ENCODE data around the gene PPP1R15B. TPM values are rescaled to one million over a fixed set of nuclear protein-coding genes. Genes with fewer than 3 reads are reported as not detected.

Gene PPP1R15B
- total RNA-seq, 1 experiment from 2014 or later: 27.4 TPM

DNA sequence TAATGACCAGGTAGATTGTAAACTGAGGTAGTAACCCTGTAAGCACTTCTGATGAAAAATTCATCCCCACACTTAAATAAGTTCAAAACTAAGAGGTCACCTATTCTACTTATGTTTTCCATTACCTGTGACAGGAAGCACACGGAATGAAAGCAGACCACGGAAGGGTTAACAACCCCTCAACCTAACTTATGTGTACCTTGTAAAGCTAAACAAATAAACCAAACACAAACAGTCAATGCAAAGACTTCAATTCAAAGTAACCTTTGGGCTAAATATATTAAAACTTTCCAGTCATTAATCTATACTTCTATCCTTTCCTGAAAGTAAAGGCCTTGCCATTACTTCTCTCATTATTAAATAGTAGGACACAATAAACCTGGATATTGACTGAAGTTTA lies 7.0 kb downstream of the PPP1R15B start:
- DNase-seq (ENCODE audit: low read depth): no peak

DNA sequence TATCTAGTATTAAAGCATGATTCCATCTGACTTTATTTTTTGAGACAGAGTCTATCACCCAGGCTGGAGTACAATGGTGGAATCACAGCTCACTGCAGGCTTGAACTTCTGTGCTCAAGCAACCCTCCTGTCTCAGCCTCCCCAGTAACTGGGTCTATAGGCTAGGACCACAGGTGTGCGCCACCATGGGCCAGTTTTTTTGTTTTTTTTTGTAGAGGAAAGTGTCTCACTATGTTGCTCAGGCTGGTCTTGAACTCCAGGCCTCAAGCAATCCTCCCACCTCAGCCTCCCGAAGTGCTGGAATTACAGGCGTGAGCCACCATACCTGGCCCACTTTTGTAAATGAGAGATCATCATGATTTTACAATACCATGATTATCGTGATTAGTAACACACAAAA lies 9.2 kb downstream of the PPP1R15B start:
- no peak for DNase-seq (ENCODE audit: low read depth)

DNA sequence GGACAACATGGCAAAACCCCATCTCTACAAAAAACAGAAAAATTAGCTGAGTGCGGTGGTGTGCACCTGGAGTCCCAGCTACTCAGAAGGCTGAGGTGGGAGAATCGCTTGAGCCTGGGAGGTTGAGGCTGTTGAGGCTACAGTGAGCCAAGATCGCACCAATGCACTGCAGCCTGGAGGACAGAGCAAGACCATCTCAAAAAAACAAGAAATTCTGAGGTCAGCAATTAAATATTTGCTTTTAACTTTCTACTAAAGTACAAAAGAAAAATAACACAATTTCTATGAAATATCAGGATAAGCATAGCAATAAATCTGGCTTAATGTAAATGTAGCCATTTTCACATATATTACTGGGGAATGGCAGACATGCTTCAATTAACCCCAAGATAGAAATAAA lies 9.9 kb downstream of the PPP1R15B start:
- DNase-seq (ENCODE audit: low read depth): no peak

DNA sequence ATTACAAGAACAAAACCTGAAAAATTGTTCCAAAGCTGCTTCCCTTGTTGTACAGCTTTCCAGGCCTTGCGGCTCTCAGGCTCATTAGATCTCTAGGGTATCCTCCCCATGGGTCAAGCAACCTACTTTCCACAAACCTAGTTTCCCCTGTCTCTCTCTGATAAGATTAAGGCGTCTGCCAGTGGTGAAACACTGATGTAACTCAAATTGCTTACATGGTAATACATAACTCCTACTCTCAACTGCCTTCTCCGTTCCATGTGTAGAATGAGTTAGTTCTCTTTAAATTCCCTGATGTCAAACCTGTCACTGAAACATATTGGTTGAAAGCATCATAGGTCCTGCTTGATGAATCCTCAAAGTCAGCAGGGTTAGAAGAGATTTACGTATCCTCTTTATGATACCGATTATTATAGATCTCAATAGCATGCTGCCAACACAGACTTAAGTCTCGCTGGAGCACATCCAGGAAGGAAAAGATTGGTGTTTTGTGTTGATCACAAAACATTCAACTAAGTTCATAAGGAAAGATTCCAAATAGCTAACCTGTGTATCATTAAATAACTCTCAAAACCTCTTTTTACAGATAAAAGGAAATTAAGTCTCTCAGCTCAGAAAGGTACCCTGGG lies 10.6 kb downstream of the PPP1R15B start:
- DNase-seq (ENCODE audit: low read depth): no peak

DNA sequence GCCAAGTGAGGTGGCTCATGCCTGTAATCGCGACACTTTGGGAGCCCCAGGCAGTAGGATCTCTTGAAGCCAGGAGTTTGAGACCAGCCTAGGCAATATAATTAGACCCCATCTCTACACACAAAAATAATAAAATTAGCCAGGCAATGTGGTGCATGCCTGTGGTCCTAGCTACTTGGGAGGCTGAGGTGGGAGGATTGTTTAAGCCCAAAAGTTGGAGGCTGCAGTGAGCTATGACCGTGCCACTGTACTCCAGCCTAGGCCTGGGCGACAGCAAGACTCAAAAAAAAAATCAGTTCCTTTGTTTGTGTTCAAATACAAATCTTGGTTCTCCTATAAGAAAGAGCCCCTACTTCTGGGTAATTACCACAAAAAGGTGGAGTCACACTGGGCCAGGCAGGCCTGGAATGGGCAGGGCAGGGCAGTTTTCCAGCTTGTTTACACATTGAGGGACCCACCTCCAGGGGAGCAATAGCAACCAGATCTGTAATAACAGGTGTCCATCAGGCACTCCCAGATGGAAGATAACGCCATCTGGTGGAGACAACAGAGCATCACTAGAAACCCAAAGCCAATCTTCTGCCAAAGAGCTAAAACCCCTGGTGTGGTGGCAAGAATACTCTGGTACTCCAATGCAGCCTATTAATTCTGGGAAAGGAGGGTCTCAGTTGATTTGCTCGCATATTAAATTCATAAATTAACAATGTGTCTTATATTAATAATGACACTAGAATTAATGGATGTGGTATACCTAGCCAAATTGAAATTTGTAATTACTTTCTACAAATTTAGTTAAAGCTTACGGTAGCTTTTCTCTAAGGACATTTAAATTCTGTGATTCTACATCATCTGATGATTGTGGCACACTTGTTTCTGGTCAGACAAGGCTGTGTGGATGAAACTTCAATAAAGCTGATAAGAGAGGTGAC lies 13.2 kb downstream of the PPP1R15B start:
- peak; percentile 76 for DNase-seq (ENCODE audit: low read depth)

DNA sequence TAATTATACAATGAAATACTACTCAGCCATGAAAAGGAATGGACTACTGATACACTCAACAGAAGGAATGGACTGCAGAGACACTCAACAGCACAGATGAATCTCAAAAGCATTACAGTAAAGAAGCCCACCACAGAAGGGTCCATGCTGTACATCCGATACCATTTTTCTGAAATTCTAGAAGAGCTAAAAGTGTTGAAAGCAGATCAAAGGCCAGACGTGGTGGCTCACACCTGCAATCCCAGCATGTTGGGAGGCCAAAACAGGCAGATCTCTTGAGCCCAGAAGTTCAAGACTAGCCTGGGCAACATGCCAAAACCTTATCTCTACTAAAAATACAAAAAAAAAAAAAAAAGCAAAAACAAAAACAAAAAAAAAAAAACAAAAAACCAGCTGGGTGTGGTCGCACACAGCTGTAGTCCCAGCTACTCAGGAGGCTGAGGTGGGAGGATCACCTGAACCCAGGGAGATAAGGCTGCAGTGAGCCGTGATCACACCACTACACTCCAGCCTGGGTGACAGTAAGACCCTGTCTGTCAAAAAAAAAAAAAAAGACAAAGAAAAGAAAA lies 15.5 kb downstream of the PPP1R15B start:
- no peak for DNase-seq (ENCODE audit: low read depth)

DNA sequence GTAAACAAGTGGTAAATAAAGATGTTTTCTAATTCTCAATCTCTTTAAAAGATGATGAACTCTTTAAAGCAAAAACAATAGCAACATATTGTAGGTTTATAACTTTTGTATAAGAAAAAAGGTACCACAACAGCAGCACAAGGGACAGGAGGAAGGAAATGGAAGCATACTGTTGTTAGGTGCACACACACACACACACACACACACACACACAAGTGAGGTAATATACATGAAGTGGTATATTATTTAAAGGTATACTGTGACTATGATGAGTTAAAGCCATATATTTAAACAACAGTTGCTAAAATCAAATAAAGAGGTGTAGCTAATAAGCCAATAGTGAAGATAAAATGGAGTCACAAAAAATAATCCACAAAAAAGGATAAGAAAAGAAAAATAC lies 20.0 kb downstream of the PPP1R15B start:
- DNase-seq (ENCODE audit: low read depth): no peak

DNA sequence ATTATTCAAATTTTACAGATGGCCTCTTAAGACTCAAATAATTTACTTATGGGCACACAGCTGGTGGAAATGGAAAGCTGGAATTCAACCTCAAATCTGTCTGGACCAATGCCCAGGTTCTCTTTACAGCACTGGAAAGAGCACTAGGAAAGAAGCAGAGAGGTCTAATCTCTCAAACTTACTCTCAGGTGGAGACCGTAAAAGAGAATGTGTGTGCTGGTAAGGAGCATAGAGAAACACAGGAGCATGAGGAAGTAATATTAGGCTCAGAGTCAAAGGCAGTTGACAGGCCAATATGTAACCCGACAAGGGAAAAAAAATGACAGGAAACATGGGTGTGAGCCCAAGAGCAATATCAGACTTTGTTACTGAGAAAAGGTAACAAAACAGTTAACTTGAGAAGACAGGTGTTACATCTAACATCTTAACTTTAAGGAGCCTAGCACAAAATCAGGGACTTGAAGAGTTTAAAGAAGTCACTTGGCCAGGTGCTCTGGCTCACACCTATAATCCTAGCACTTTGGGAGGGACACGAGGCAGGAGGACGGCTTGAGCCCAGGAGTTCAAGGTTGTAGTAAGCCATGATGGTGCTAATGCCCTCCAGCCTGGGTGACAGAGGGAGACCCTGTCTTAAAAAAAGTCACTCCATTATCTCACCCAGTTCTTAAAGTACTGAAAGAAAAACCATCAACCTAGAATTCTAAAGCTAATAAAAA lies 20.7 kb downstream of the PPP1R15B start:
- DNase-seq (ENCODE audit: low read depth): no peak

DNA sequence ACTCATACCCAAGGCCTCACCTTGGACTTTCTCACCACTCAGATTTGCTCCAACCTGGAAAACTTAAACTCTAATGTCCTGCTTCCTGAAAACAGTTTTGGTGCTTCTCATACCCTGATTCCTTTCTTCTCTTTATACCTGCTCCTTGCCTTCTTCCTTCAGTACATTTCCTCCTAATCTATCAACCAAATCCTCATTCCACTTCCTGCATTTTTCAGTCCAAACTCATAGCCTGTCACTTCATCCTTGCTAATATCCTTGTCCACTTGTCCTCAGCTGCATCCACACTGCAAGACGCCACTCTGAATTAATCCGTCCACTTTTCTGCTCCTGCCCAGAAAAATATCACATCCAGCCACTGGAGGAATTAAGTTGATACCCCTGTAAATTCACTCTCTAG lies 25.9 kb downstream of the PPP1R15B start:
- no peak for DNase-seq (ENCODE audit: low read depth)

DNA sequence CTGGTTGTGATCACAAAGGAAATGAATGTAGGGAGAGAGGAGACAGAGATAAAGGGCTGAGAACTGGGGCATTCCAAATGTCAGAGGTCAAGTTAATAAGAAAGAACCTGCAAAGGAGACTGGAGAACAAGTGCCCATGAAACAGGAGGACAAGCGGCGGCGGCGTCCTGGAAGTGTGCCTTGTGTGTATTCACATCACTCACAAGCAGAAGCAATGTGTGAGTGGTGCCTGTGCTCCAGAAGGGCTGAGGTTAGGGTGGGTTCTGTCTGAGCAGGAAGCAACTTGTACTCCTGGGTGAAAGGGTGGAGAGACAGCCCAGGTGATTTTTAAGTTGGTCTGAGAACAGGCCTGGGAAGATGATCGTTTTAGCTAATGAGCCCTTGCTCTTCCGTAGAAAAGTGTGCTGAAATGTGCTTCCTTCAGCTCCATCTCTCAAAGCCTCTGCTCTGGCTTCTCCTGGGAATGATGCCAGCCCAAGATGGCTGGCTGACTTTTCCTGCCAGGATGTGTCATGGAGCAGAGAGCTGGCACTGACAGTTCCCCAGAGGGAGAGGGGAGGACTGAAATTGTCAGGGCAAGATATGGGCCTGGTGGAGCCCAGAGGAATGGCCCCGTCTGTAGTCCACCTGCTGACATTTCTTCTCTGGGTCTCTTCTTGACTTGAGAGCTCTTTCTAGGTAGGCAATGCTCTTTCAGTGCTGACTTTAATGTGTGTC lies 26.8 kb downstream of the PPP1R15B start:
- DNase-seq (ENCODE audit: low read depth): peak; percentile 61

DNA sequence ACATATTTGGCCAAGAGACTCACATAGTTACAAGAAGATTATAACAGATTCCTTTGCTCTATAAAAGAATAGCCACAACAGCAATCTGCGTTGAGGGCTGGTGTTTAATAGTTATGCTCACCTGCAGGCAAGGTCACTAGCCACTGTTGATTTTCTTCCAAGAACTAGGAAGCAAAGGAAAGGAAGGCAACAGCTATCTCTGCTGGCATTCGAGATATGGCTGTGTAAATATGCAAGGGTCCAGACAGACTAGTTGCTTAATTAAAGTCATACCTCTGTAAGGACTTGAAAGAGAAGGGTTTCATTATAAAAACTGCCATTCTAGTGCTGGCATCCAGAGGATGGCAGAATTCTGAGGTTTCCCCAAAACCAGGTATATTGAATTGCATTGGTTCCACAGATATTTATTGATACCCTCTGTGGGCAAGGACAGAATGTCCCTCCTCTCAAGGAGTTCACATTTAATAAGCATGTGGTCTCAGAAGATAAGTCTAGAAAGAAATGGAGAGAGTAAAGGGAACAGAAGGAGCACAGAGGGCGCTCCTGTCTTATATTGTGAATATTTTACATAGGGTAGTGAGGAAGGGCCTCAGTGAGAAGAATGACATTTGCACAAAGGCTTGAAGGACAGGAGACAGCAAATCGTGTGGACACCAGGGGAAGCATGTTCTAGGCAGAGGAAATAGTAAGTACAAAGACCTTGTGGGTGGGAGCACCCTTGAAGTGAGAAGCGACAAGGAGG lies 28.3 kb downstream of the PPP1R15B start:
- no peak for DNase-seq (ENCODE audit: low read depth)

DNA sequence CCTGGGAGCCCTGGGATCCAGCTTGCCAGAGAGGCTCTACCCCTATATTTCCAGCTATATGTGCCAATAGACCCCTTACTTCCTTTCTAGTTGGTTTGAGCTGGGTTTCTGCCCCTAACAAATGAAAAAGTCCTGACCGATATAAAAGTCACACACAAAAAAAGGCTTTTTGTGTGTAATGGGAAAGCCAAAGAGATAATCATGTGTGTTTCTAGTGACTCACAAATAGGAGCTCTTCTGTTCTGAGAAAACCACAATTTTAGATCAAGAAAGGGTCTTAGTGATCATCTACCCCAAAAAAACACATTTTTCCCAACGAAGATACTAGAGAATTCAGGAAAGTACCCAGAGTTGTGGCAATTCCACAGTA lies 28.9 kb downstream of the PPP1R15B start:
- no peak for DNase-seq (ENCODE audit: low read depth)

DNA sequence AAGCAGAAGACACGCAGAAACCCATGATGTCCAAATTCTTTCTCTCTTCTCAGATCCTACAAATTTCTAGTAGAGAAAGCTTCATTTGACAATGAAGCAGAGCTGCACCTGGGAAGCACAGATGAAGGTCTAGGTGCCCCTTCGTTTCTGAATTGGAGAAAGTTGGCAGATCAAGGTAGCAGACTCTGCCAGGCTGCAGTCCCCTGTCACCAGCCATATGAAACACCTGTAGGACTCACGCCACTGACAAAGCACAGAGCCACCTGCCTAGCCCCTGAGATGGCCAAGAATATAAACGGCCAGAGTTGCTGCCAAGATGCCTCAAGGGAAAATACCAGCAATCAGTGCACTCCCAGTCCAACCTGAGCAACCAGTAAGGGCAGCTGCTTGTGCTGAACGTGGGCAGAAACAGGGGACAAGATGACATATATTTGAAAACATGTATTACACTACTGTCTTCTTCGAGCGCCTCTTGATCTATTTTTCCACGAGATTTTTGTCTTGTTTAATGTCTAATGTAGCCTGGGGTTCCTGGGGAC lies 31.3 kb downstream of the PPP1R15B start:
- no peak for DNase-seq (ENCODE audit: low read depth)

DNA sequence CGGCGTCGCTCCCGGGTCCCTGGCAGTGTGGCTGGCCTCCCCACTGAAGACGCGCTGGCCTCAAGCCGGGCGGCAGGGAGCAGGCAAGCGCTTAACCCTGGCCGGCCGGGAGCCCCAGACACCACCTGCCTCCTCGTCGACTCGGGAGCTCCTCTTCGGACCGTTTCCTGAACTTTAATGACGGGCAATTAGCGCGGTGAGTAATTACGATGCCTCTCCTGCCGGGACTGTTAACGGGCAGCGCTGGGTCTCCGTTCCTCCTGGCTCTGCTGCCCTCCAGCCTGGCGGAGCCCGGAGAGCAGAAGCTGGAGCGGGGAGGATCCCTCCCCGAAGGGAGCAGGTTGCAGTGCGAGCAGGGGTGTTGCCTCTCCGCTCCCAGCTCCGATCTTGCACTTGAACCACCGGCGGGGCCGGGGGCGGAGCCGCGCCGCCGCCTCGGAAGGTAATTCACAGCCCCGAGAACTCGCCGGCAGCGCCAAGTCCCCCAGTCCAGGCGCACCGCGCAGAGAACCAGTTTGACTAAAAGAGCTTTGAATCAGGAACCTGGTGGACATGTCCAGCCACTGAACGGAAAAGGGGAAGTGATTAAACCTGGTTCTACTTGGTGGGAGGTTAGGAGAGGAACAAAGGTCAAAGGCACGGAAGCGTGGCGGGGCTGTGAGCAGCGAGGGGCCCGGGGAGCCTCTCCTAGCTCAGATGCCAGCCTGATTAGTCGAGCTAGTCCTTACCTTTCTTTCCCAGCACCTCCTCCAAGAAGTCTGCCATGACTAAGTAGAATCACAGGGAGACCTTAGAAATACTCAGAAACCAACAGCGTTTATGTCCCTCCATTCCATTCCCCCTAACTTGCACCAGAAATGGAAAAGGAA lies 33.6 kb downstream of the PPP1R15B start:
- DNase-seq (ENCODE audit: low read depth): peak; percentile 28

DNA sequence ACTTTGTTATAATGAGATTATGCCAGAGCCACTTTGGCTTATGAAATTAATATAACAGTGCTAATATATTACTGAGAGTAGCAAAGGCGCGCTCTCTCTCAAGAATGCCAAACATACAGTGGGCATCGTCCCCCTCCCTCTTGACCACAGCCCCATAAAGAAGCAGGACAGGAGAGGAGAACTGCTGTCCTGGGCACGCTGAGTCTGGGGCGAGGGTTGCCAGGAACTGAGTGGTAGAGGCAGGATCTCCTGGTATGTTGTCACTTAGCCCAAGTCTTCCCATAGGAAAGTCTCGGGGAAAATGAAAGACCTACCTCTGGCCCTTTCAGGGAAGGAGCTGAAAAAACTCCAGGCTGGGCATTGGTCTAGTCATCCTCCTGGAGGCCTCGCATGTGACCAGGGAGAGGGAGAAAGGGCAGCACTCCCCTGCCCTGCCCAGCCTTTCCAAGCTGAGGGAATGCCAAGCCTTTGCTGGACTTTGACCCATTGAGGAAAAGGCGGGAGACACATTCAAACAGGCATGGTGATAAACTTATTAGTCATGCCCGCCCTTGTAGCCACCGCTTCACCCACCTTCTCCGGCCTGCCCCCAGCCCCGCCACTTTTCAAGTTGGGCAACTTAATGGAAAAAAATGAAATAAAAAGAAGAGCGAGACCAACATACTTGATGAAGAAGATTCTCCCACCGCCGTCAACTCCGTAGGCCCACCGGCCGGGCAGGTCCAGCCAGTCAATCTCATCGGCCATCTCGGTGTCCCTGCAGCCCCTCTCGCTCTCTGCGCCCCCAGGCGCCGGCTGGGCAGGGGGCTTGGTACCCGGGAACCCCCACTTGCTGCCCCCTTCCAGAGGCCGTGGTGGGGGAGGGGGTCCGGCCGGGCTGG lies 34.5 kb downstream of the PPP1R15B start:
- DNase-seq (ENCODE audit: low read depth): no peak

DNA sequence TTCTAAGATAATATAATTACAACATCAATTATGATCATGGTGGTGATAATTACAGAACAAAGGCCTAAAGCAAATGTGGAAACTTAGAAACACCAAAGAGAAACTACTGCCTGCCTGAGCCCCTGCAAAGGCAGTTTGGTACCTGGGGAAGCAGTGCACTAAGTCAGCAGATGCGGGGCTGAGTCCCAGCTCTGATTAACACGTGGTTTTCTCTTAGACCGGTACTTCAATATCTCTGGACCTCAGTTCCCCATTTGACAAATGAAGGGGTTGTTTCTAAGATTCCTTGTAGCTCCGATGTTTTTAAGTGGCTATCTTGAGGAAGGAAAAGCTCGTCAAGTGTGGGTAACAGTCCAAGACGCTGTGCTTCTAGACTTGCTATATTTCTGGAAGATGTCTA lies 35.2 kb downstream of the PPP1R15B start:
- DNase-seq (ENCODE audit: low read depth): no peak

DNA sequence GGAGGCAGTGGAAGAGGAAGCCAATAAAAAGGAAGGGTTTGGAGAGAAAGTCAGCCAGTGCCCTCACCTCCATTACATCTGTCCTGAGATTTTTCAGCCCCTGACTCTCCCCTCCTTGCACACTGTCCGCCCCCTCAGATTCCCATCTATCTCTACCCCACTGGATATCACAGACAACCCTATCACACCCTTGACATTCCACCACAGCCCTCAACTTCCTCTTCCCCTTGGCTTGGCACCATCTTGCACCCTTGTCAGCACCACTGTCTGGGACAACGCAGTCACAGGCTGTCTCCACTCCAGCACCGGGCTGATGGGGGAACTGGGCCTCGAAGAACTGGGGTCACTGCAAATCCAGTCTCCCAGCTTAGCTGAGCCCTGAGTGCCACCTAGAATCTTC lies 37.7 kb downstream of the PPP1R15B start:
- DNase-seq (ENCODE audit: low read depth): no peak

DNA sequence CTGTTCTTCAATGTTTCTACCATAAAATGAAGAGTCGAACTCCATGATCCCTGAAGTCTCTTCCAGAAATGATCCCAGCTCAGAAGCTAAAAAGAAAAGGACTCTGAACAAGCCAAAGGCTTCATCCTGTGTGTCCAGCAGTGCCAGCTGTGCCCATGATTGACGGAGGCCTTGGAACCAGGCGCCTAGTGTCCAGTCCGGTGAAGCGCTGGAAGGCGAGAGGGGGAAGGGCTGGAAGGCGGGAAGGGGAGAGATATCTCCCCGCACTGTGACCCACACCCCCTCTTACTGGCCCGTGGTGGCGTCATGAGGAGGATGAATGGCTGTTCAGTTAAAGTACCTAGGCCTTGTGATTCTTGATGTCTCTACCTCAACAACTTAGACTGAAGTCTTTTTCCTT lies 41.4 kb downstream of the PPP1R15B start:
- DNase-seq (ENCODE audit: low read depth): no peak

Data from HT1080 (cell line).